ENCODE results near the gene MACROD1. TPM values are rescaled to one million over a fixed set of nuclear protein-coding genes. Genes with fewer than 3 reads are reported as not detected.

Gene MACROD1
- total and polyA plus RNA-seq, 9 of the 15 experiments (the other 6 are each of a cell fraction or from before 2014, with no cell fraction given) = 1.1 to 60.0 (median 26.4) TPM

GRCh38 chr11:64060861-64061444 lies 105.0 kb downstream of the MACROD1 start (continued):
- TF ChIP-seq, protein P1, sequence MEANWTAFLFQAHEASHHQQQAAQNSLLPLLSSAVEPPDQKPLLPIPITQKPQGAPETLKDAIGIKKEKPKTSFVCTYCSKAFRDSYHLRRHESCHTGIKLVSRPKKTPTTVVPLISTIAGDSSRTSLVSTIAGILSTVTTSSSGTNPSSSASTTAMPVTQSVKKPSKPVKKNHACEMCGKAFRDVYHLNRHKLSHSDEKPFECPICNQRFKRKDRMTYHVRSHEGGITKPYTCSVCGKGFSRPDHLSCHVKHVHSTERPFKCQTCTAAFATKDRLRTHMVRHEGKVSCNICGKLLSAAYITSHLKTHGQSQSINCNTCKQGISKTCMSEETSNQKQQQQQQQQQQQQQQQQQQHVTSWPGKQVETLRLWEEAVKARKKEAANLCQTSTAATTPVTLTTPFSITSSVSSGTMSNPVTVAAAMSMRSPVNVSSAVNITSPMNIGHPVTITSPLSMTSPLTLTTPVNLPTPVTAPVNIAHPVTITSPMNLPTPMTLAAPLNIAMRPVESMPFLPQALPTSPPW (CRISPR knock-in tag; IDR thresholded peaks at IDR 0.05) = peak; percentile 31; the same call in 1 of the 2 replicates
- no peak for TF ChIP-seq MYNN (IDR thresholded peaks at IDR 0.05)
- TF ChIP-seq MYNN (CRISPR knock-in tag; IDR thresholded peaks at IDR 0.05) = no peak
- TF ChIP-seq TBL1XR1 (IDR thresholded peaks at IDR 0.05; ENCODE audit: low read length in 2 of 2) = no peak
- no peak for TF ChIP-seq ZNF212 (CRISPR knock-in tag; IDR thresholded peaks at IDR 0.05)
- no peak for TF ChIP-seq ADNP (tag; IDR thresholded peaks at IDR 0.05)
- no peak for TF ChIP-seq GTF3C2 (IDR thresholded peaks at IDR 0.05; ENCODE audit: borderline replicate concordance, extremely low read depth, insufficient read length)
- TF ChIP-seq MAZ (CRISPR knock-in tag; conservative IDR thresholded peaks at IDR 0.05 in 1 of 2, IDR thresholded peaks at IDR 0.05 in 1 of 2) = 0 out of 4 replicates have a peak, but pooled peaks have one; percentile 12 to 17
- no peak for TF ChIP-seq MED1 (CRISPR knock-in tag; IDR thresholded peaks at IDR 0.05; ENCODE audit: borderline replicate concordance)
- TF ChIP-seq MEIS2 (IDR thresholded peaks at IDR 0.05; ENCODE audit: partially characterized antibody) = peak; percentile 45
- no peak for TF ChIP-seq BACH1 (tag; IDR thresholded peaks at IDR 0.05)
- TF ChIP-seq, protein P2, sequence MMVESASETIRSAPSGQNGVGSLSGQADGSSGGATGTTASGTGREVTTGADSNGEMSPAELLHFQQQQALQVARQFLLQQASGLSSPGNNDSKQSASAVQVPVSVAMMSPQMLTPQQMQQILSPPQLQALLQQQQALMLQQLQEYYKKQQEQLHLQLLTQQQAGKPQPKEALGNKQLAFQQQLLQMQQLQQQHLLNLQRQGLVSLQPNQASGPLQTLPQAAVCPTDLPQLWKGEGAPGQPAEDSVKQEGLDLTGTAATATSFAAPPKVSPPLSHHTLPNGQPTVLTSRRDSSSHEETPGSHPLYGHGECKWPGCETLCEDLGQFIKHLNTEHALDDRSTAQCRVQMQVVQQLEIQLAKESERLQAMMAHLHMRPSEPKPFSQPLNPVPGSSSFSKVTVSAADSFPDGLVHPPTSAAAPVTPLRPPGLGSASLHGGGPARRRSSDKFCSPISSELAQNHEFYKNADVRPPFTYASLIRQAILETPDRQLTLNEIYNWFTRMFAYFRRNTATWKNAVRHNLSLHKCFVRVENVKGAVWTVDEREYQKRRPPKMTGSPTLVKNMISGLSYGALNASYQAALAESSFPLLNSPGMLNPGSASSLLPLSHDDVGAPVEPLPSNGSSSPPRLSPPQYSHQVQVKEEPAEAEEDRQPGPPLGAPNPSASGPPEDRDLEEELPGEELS (CRISPR knock-in tag; IDR thresholded peaks at IDR 0.05; ENCODE audit: borderline replicate concordance) = 0 out of 2 replicates have a peak, but pooled peaks have one; percentile 28
- TF ChIP-seq, protein P3, sequence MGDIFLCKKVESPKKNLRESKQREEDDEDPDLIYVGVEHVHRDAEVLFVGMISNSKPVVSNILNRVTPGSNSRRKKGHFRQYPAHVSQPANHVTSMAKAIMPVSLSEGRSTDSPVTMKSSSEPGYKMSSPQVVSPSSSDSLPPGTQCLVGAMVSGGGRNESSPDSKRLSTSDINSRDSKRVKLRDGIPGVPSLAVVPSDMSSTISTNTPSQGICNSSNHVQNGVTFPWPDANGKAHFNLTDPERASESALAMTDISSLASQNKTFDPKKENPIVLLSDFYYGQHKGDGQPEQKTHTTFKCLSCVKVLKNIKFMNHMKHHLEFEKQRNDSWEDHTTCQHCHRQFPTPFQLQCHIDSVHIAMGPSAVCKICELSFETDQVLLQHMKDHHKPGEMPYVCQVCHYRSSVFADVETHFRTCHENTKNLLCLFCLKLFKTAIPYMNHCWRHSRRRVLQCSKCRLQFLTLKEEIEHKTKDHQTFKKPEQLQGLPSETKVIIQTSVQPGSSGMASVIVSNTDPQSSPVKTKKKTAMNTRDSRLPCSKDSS (IDR thresholded peaks at IDR 0.05; ENCODE audit: low read depth, partially characterized antibody) = no peak
- TF ChIP-seq PBX2 (CRISPR knock-in tag; IDR thresholded peaks at IDR 0.05; ENCODE audit: low read depth) = no peak
- 0 out of 2 replicates have a peak, but pooled peaks have one; percentile 9 for TF ChIP-seq PBX2 (tag; conservative IDR thresholded peaks at IDR 0.05; ENCODE audit: low read depth)
- TF ChIP-seq NRF1 (conservative IDR thresholded peaks at IDR 0.05 in 1 of 2, IDR thresholded peaks at IDR 0.05 in 1 of 2) = peak; percentile 94; a peak in 2 of 4 replicates
